CD14-positive monocyte (primary cell): ENCODE results near the gene CEND1. TPM values are rescaled to one million over a fixed set of nuclear protein-coding genes. Genes with fewer than 3 reads are reported as not detected.

ENCODE experiments used
- DNase-seq, 3 donors: peaks; one replicate each; pipeline ENCODE4 v3.0.0-alpha.2; 2011 to 2022
- H2AFZ ChIP-seq: 2 replicates; pipeline ENCODE4 v1.6.0; 2012; ENCODE audit warnings: mild to moderate bottlenecking, low read depth, low read length, inconsistent platforms; ENCODE audit not compliant: insufficient read depth, poor library complexity, severe bottlenecking
- H3K27ac ChIP-seq, 2 donors: 1 replicate in 1 of 2; 2 replicates in 1 of 2; pipeline ENCODE4 v1.5.1; 2012 to 2013; ENCODE audit warnings: low read length in 2 of 2, control low read depth in 1 of 2, inconsistent platforms in 1 of 2, low read depth in 1 of 2, mild to moderate bottlenecking in 1 of 2
- H3K27me3 ChIP-seq, 2 donors: one replicate each; pipeline versions ENCODE4 v1.6.0 to v1.6.1; 2011 to 2013; ENCODE audit warnings: low read length in 2 of 2; ENCODE audit not compliant: control insufficient read depth in 2 of 2, insufficient read depth in 2 of 2
- H3K36me3 ChIP-seq, 2 donors: replicated peaks in 1 of 2; 1 replicate in 1 of 2; 2 replicates in 1 of 2; pipeline versions ENCODE4 v1.5.1 to v1.6.1; 2012 to 2013; ENCODE audit warnings: low read length in 2 of 2, control low read depth in 1 of 2, inconsistent platforms in 1 of 2, mild to moderate bottlenecking in 1 of 2; ENCODE audit not compliant: insufficient read depth in 2 of 2, control insufficient read depth in 1 of 2
- H3K4me1 ChIP-seq, 2 donors: 1 replicate in 1 of 2; 2 replicates in 1 of 2; pipeline versions ENCODE4 v1.5.1 to v1.6.1; 2012 to 2013; ENCODE audit warnings: low read length in 2 of 2, control low read depth in 1 of 2, inconsistent platforms in 1 of 2, mild to moderate bottlenecking in 1 of 2, moderate library complexity in 1 of 2; ENCODE audit not compliant: insufficient read depth in 2 of 2, control insufficient read depth in 1 of 2
- H3K4me2 ChIP-seq: replicated peaks from 2 replicates; pipeline ENCODE3; 2012; ENCODE audit warnings: low read length, moderate library complexity, mild to moderate bottlenecking; ENCODE audit not compliant: poor library complexity, severe bottlenecking; ENCODE audit errors: extremely low read depth
- H3K4me3 ChIP-seq, 3 experiments: fragments of 200-600 bp in 1 of 3; sonication (generic) in 1 of 3; replicated peaks in 1 of 3; 1 replicate in 2 of 3; 2 replicates in 1 of 3; pipeline ENCODE4 v1.5.1; 2011 to 2013; ENCODE audit warnings: low read length in 3 of 3, mild to moderate bottlenecking in 3 of 3, control low read depth in 2 of 3, low read depth in 2 of 3, inconsistent platforms in 1 of 3, moderate library complexity in 1 of 3
- H3K79me2 ChIP-seq: 2 replicates; pipeline ENCODE4 v1.6.0; 2012; ENCODE audit warnings: mild to moderate bottlenecking, control low read depth, inconsistent platforms, low read length, moderate library complexity; ENCODE audit not compliant: insufficient read depth
- H3K9ac ChIP-seq: 2 replicates; pipeline ENCODE4 v1.6.0; 2017; ENCODE audit warnings: low read length, mild to moderate bottlenecking; ENCODE audit not compliant: insufficient read depth, poor library complexity, severe bottlenecking
- H3K9me3 ChIP-seq, 2 donors: replicated peaks in 1 of 2; 1 replicate in 1 of 2; 2 replicates in 1 of 2; pipeline versions ENCODE4 v1.5.1 to v1.6.1; 2012 to 2013; ENCODE audit warnings: low read length in 2 of 2, control low read depth in 1 of 2; ENCODE audit not compliant: control insufficient read depth in 1 of 2, insufficient read depth in 1 of 2
- H4K20me1 ChIP-seq: 2 replicates; pipeline ENCODE4 v1.6.0; 2012; ENCODE audit warnings: mild to moderate bottlenecking, low read length, control low read depth, moderate library complexity; ENCODE audit not compliant: insufficient read depth
- H3K27ac Mint-ChIP-seq, 7 donors: one replicate each; pipeline ENCODE4 v1.8.0; 2020; ENCODE audit warnings: mild to moderate bottlenecking in 7 of 7, mixed read lengths in 7 of 7, moderate library complexity in 6 of 7, inconsistent platforms in 2 of 7
- H3K27me3 Mint-ChIP-seq, 3 donors: one replicate each; pipeline ENCODE4 v1.8.0; 2021 to 2022; ENCODE audit warnings: low read depth in 3 of 3, mild to moderate bottlenecking in 3 of 3, mixed read lengths in 3 of 3, moderate library complexity in 3 of 3, inconsistent platforms in 1 of 3
- H3K36me3 Mint-ChIP-seq, 2 donors: one replicate each; pipeline ENCODE4 v1.8.0; 2020; ENCODE audit warnings: mixed read lengths in 2 of 2, inconsistent platforms in 1 of 2, mild to moderate bottlenecking in 1 of 2
- H3K4me1 Mint-ChIP-seq: one replicate; pipeline ENCODE4 v1.8.0; 2020; ENCODE audit warnings: mild to moderate bottlenecking, mixed read lengths
- H3K4me3 Mint-ChIP-seq, 2 donors: one replicate each; pipeline ENCODE4 v1.8.0; 2020; ENCODE audit warnings: mild to moderate bottlenecking in 2 of 2, mixed read lengths in 2 of 2, moderate library complexity in 1 of 2
- H3K9me3 Mint-ChIP-seq, 7 donors: one replicate each; pipeline ENCODE4 v1.8.0; 2020 to 2022; ENCODE audit warnings: mixed read lengths in 7 of 7, mild to moderate bottlenecking in 6 of 7, moderate library complexity in 6 of 7, inconsistent platforms in 2 of 7
- WGBS: methylation state at CpG from one replicate; pipeline ENCODE4 v1.1.5; 2013; ENCODE audit warnings: missing lambda C conversion rate; ENCODE audit not compliant: insufficient coverage; 5-methylcytosine and 5-hydroxymethylcytosine counted together
- intact Hi-C, 2 donors: fragments of 100-400 bp; cut with micrococcal nuclease; formaldehyde crosslinking; loops; one replicate each; pipeline versions ENCODE4 v1.15.0 to v1.15.1; 2023
- polyA plus RNA-seq, 3 donors: library from polyadenylated mRNA; depleted of rRNA in 1 of 3; unstranded in 2 of 3; stranded (reverse) in 1 of 3; fragments of 300-500 nt in 2 of 3; fragments of >200 nt in 1 of 3; fragmentation: Illumina TruSeq in 2 of 3; gene quantifications; 1 replicate in 2 of 3; 2 replicates in 1 of 3; pipeline ENCODE4 v1.2.3, GENCODE V29; 2012 to 2021
- TF ChIP-seq, protein P1 (sequence below): fragments of 200-600 bp; IDR thresholded peaks from one replicate; pipeline ENCODE4 v1.8.0; 2022; ENCODE audit warnings: antibody characterized with exemption, mild to moderate bottlenecking

The CEND1 gene
- polyA plus RNA-seq, 3 donors: not detected

DNA sequence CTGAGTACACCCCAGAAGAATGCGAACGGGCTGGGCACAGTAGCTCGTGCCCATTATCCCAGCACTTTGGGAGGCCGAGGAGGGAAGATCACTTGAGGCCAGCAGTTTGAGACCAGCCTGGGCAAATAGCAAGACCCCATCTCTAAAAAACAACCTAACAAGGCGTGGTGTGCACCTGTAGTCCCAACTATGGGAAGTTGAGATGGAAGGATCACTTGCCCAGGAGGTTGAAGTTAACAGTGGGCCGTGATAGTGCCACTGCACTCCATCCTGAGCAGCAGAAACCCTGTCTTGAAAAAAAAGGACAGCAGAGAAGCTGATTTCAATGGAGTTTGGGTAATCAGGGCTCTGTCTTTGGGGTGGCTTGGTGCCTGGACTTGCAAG lies 23.2 kb upstream of the CEND1 start:
- Histone ChIP-seq H3K79me2 (peaks cover 38% of the 10 kb centered on the region), H3K9ac (no peak overlapping the region), H3K4me3 (no peak overlapping the region), H3K36me3 (peaks cover 23 to 29% of the 10 kb centered on the region in 2 donors), H4K20me1 (peaks cover 40% of the 10 kb centered on the region), H3K27me3 (no peaks in the 10 kb centered on the region), H3K27ac (no peak overlapping the region), H3K4me1 (peaks cover 22 to 30% of the 10 kb centered on the region in 2 donors), H3K9me3 (no peaks in the 10 kb centered on the region), H3K4me2 (no peak overlapping the region), H2AFZ (no peak overlapping the region)
- Mint-ChIP-seq H3K4me1 (peaks cover 27% of the 10 kb centered on the region), H3K27ac (peak overlapping the region in 1 of 7 donors; percentile 19), H3K9me3 (peaks cover 0 to 2% (median 0%) of the 10 kb centered on the region in 7 donors), H3K36me3 (peaks cover 22 to 30% of the 10 kb centered on the region in 2 donors), H3K4me3 (no peak overlapping the region), H3K27me3 (peaks cover 0 to 5% (median 0%) of the 10 kb centered on the region in 3 donors)
- TF ChIP-seq, protein P1, sequence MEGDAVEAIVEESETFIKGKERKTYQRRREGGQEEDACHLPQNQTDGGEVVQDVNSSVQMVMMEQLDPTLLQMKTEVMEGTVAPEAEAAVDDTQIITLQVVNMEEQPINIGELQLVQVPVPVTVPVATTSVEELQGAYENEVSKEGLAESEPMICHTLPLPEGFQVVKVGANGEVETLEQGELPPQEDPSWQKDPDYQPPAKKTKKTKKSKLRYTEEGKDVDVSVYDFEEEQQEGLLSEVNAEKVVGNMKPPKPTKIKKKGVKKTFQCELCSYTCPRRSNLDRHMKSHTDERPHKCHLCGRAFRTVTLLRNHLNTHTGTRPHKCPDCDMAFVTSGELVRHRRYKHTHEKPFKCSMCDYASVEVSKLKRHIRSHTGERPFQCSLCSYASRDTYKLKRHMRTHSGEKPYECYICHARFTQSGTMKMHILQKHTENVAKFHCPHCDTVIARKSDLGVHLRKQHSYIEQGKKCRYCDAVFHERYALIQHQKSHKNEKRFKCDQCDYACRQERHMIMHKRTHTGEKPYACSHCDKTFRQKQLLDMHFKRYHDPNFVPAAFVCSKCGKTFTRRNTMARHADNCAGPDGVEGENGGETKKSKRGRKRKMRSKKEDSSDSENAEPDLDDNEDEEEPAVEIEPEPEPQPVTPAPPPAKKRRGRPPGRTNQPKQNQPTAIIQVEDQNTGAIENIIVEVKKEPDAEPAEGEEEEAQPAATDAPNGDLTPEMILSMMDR: no peak
- intact Hi-C loops: no loop called here
- DNase-seq: no peak
- 96% methylated on average over 4 of the region's 6 CpGs for WGBS

DNA sequence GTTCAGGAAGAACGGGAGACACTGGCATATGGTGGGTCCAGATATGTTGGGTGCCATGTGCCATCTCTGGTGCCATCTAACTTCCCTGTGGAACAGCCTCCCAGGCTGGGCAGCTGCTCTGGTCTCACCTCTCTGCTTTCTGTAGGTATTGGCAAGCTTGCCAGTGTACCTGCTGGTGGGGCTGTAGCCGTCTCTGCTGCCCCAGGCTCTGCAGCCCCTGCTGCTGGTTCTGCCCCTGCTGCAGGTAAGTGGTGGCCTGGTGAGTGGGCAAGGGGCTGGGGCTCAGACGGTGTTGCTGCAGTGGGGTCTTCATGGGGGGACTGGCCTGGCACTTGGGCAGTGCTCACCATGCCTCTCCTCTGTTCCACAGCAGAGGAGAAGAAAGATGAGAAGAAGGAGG lies 22.5 kb upstream of the CEND1 start:
- H3K9me3 ChIP-seq: no peaks in the 10 kb centered on the region
- H3K4me3 ChIP-seq: no peak overlapping the region
- H3K79me2 ChIP-seq: peaks cover 44% of the 10 kb centered on the region
- no peak overlapping the region for H3K4me2 ChIP-seq
- H3K4me1 Mint-ChIP-seq: peaks cover 32% of the 10 kb centered on the region
- peaks cover 40% of the 10 kb centered on the region for H4K20me1 ChIP-seq
- intact Hi-C loops: no loop called here
- H3K36me3 Mint-ChIP-seq: peaks cover 22 to 30% of the 10 kb centered on the region in 2 donors
- peaks cover 0 to 2% (median 0%) of the 10 kb centered on the region in 7 donors for H3K9me3 Mint-ChIP-seq
- H2AFZ ChIP-seq: no peak overlapping the region
- no peak overlapping the region for H3K9ac ChIP-seq
- peaks cover 23 to 29% of the 10 kb centered on the region in 2 donors for H3K36me3 ChIP-seq
- no peak for DNase-seq
- H3K27ac ChIP-seq: no peak overlapping the region
- H3K4me3 Mint-ChIP-seq: no peak overlapping the region
- 100% methylated on average over 2 of the region's 3 CpGs for WGBS
- no peaks in the 10 kb centered on the region for H3K27me3 ChIP-seq
- TF ChIP-seq, protein P1: no peak
- peak overlapping the region in 2 of 7 donors; percentile 26 to 50 for H3K27ac Mint-ChIP-seq
- H3K27me3 Mint-ChIP-seq: peaks cover 0 to 1% (median 0%) of the 10 kb centered on the region in 3 donors
- H3K4me1 ChIP-seq: peaks cover 24 to 30% of the 10 kb centered on the region in 2 donors
